Esophagus squamous epithelium (tissue), 4 donors: Measurements from ENCODE around the gene SHFL.

Source experiments
- CTCF ChIP-seq, 6 experiments: fragments of 450-650 bp in 4 of 6; fragments of 200-600 bp in 2 of 6; sonication (generic) in 2 of 6; IDR thresholded peaks; one replicate each; pipeline ENCODE4 v1.5.1; 2016 to 2019; ENCODE audit warnings: antibody characterized with exemption in 6 of 6, mild to moderate bottlenecking in 4 of 6, moderate library complexity in 4 of 6
- POLR2A ChIP-seq, 4 donors: fragments of 450-650 bp; IDR thresholded peaks; one replicate each; pipeline ENCODE4 v1.6.1; 2017; ENCODE audit warnings: antibody characterized with exemption in 4 of 4, mild to moderate bottlenecking in 4 of 4, moderate library complexity in 3 of 4

GRCh38 chr19:10093295-10094186, 7.4 kb downstream of the SHFL start:
- TF ChIP-seq CTCF (IDR thresholded peaks at IDR 0.05) (no peak), POLR2A (IDR thresholded peaks at IDR 0.05) (no peak)
